ENCODE results near the gene CHCHD5. TPM values are rescaled to one million over a fixed set of nuclear protein-coding genes. Genes with fewer than 3 reads are reported as not detected.

CHCHD5 gene
- total RNA-seq, 1 experiment from 2014 or later, result 20.0 TPM

DNA sequence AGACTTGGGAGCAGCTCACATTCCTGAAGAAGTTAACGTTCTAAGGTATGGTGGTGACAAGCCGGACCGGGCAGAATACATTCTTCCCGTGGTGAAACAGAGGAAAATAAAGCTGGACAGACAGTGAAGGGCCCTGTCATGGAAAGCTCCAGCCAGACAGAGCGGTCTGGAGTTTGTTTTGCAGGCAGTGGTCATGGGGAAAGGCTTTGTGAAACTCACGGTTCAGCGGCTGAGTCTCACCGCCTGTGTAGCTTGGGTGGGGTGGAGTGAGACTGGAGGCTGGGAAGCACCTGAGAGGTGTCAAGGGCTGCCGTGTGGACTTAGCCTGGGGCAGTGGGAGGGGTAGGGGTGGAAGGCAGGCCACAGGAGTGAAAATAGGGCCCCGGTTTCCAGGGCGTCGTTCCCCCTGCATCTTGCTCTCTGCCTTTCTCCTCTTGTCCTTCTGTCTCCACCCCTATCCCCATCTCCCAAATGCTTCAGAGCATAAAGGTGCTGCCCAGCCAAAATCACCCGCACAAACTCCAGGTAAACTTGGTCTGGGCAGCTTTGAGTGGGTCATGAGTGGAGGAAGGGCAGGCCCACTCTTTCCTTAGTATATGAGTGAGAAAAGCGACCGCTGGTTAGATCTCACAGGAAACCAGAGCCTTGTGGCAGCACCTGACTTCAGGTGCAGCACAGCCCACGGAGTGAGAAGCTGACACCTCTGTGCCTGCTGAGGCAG is 49.9 kb downstream of the CHCHD5 start:
- DNase-seq, result no peak
- Histone ChIP-seq H3K4me3 (no peak overlapping the region), H3K27me3 (no peaks in the 10 kb centered on the region), H3K36me3 (no peaks in the 10 kb centered on the region), H3K9me3 (no peaks in the 10 kb centered on the region)

- Histone ChIP-seq H3K4me3 (no peak overlapping the region), H3K27me3 (no peaks in the 10 kb centered on the region), H3K9me3 (no peaks in the 10 kb centered on the region), H3K36me3 (no peaks in the 10 kb centered on the region)
- no peak for DNase-seq
Observed at GRCh38 chr2:112634874-112635157, 50.4 kb downstream of the CHCHD5 start.

DNA sequence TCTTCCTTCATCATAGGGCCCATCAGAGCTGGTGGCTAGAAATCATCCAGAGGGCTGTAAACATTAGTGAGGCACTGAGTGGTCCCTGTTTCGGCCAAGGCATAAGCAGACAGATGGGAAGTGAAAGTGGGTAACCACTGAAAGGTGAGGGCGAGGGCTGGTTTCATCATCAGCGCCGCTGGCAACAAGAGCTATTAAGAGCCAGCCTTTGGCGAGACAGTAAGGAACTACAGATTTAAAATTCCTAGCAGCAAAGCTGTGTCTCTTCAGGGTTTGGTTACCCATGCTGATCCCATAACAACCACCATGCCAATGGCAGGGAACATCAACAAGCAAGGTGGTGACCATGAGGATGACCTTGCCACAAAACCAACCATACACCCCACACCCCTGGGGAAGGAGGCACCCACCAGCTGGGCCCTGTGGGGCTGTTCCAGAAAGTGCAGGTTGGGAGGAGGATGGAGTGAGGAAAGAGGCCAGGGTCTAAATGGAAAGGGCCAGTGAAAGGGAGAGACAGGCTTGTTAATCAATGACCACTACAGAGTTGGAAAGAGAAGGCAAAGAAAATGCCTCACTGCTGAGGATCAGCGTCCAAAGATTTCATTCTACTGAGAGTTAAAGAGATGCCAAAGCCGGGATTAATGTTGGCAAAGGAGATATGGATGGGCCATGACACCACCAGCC is 52.3 kb downstream of the CHCHD5 start:
- no peaks in the 10 kb centered on the region for H3K27me3 ChIP-seq

DNA sequence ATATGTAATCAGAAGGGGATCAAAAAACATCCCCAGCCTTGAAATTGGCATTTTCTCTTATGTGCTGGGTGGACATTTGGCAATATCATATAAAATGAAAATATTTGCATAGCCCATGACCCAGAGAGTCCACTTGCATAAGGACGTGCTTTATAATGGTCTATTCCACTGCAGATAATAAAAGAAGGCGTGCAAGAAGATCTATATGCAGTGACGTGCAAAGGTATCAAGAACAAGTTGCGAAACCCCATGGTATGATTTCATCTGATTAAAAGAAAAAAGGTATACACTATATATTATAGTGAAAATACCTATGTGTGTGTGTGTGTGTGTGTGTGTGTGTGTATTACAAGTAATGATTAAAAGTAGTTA is 52.9 kb downstream of the CHCHD5 start:
- no peak for DNase-seq
- no peaks in the 10 kb centered on the region for H3K36me3 ChIP-seq

More for the DNA sequence above, 52.3 kb downstream of the CHCHD5 start:
- Histone ChIP-seq H3K4me3 (no peak overlapping the region), H3K36me3 (no peaks in the 10 kb centered on the region), H3K9me3 (no peaks in the 10 kb centered on the region)
- DNase-seq, result no peak

More for the DNA sequence above, 52.9 kb downstream of the CHCHD5 start:
- Histone ChIP-seq H3K9me3 (no peaks in the 10 kb centered on the region), H3K4me3 (no peak overlapping the region), H3K27me3 (no peaks in the 10 kb centered on the region)

Other genes starting within 250 kb of the CHCHD5 start
- gene RGPD8, start 151.0 kb upstream of the CHCHD5 start, total RNA-seq (2014; rRNA removed; shearing (Covaris generic); ENCODE audit: low replicate concordance), result 7.9 and 9.1 TPM in 2 replicates
- 49.8 and 55.2 TPM in 2 replicates for gene TTL, start 102.5 kb upstream of the CHCHD5 start, total RNA-seq (2014; rRNA removed; shearing (Covaris generic); ENCODE audit: low replicate concordance)
- gene POLR1B, start 42.1 kb upstream of the CHCHD5 start, total RNA-seq (2014; rRNA removed; shearing (Covaris generic); ENCODE audit: low replicate concordance), result 20.5 and 69.1 TPM in 2 replicates
- gene SLC20A1, start 61.3 kb downstream of the CHCHD5 start, total RNA-seq (2014; rRNA removed; shearing (Covaris generic); ENCODE audit: low replicate concordance), result 117 and 129 TPM in 2 replicates
- not detected in 2 replicates for gene NT5DC4, start 136.4 kb downstream of the CHCHD5 start, total RNA-seq (2014; rRNA removed; shearing (Covaris generic); ENCODE audit: low replicate concordance)
- 19.4 and 19.9 TPM in 2 replicates for gene CKAP2L, start 180.0 kb downstream of the CHCHD5 start, total RNA-seq (2014; rRNA removed; shearing (Covaris generic); ENCODE audit: low replicate concordance)
- gene IL1A, start 199.9 kb downstream of the CHCHD5 start, total RNA-seq (2014; rRNA removed; shearing (Covaris generic); ENCODE audit: low replicate concordance), result 2.1 TPM in 1 of 2 replicates, not detected in the other

Data from MG63 (cell line).